GM18870 (cell line): ENCODE data around the gene ARL8A.
A peak's percentile ranks its signal among the peaks of the same experiment; 100 is the strongest.
"Not testable (repeated sequence)": the region's sequence is repeated elsewhere in the genome, so short reads cannot be mapped to it uniquely, and the experiment has no call there.

Source experiments
- ATAC-seq: cut with Tn5 transposase; IDR thresholded peaks from one replicate; pipeline ENCODE4 v1.9.1; 2021; ENCODE audit warnings: moderate library complexity; ENCODE audit not compliant: unreplicated experiment

Gene ARL8A

GRCh38 chr1:202122639-202123335, 21.8 kb downstream of the ARL8A start, which contains the start of gene GPR37L1:
Gene GPR37L1 (plus strand): TSS chr1:202122917. CDS start chr1:202122964, 47 bp downstream.
- ATAC-seq = no peak

GRCh38 chr1:202121006-202121405, 23.5 kb downstream of the ARL8A start:
- ATAC-seq = no peak

GRCh38 chr1:202117898-202118371, 26.6 kb downstream of the ARL8A start:
- no peak for ATAC-seq

- ATAC-seq = no peak
These were observed 28.2 kb downstream of the ARL8A start for GRCh38 chr1:202116287-202116686.

GRCh38 chr1:202113690-202114300, 30.7 kb downstream of the ARL8A start:
- peak; percentile 51 for ATAC-seq

- no peak for ATAC-seq
These were observed 31.5 kb downstream of the ARL8A start for GRCh38 chr1:202112859-202113689.

- ATAC-seq = not testable (repeated sequence)
These were observed 32.9 kb downstream of the ARL8A start for GRCh38 chr1:202111589-202111988.

GRCh38 chr1:202110977-202111376, 33.6 kb downstream of the ARL8A start:
- ATAC-seq = no peak

- ATAC-seq = no peak
These were observed 36.5 kb downstream of the ARL8A start for GRCh38 chr1:202107801-202108731.

GRCh38 chr1:202107321-202107761, 37.2 kb downstream of the ARL8A start:
- no peak for ATAC-seq

- no peak for ATAC-seq
These were observed 37.9 kb downstream of the ARL8A start for GRCh38 chr1:202106340-202107254.

GRCh38 chr1:202105571-202106339, 38.8 kb downstream of the ARL8A start:
- no peak for ATAC-seq

GRCh38 chr1:202104073-202104472, 40.5 kb downstream of the ARL8A start:
- no peak for ATAC-seq

- ATAC-seq = no peak
These were observed 43.4 kb downstream of the ARL8A start for GRCh38 chr1:202101184-202101583.

GRCh38 chr1:202093858-202094257, 50.7 kb downstream of the ARL8A start:
- no peak for ATAC-seq

- no peak for ATAC-seq
These were observed 53.5 kb downstream of the ARL8A start for GRCh38 chr1:202090994-202091393.

GRCh38 chr1:202088206-202088605, 56.3 kb downstream of the ARL8A start:
- no peak for ATAC-seq

GRCh38 chr1:202086579-202087350, 57.8 kb downstream of the ARL8A start:
- ATAC-seq = no peak
